Hepatocyte (in vitro differentiated cells): ENCODE measurements around the gene USHBP1. TPM values are rescaled to one million over a fixed set of nuclear protein-coding genes. Genes with fewer than 3 reads are reported as not detected.

Experiments
- DNase-seq: peaks from one replicate; pipeline ENCODE4 v3.0.0-alpha.2; 2016; ENCODE audit warnings: low spot score
- H2AFZ ChIP-seq: fragments of 200-600 bp; sonication (generic); 2 replicates; pipeline ENCODE4 v1.6.0; 2016; ENCODE audit warnings: antibody characterized with exemption, mild to moderate bottlenecking
- H3K27ac ChIP-seq: fragments of 200-600 bp; sonication (generic); 2 replicates; pipeline ENCODE4 v1.5.1; 2016; ENCODE audit warnings: mild to moderate bottlenecking
- H3K27me3 ChIP-seq: fragments of 200-600 bp; sonication (generic); 2 replicates; pipeline ENCODE4 v1.6.1; 2016
- H3K36me3 ChIP-seq: fragments of 200-600 bp; sonication (generic); replicated peaks from 2 replicates; pipeline ENCODE4 v1.5.1; 2016; ENCODE audit warnings: low read depth; ENCODE audit not compliant: insufficient read depth
- H3K4me1 ChIP-seq: fragments of 200-600 bp; sonication (generic); 2 replicates; pipeline ENCODE4 v1.5.1; 2016; ENCODE audit warnings: mild to moderate bottlenecking, moderate library complexity; ENCODE audit not compliant: insufficient read depth
- H3K4me2 ChIP-seq: fragments of 200-600 bp; sonication (generic); 2 replicates; pipeline ENCODE4 v1.6.0; 2016
- H3K4me3 ChIP-seq: fragments of 200-600 bp; sonication (generic); 2 replicates; pipeline ENCODE4 v1.5.1; 2016; ENCODE audit warnings: mild to moderate bottlenecking
- H3K79me2 ChIP-seq: fragments of 200-600 bp; sonication (generic); 2 replicates; pipeline ENCODE4 v1.6.0; 2017; ENCODE audit warnings: mild to moderate bottlenecking
- H3K9me2 ChIP-seq: fragments of 200-600 bp; sonication (generic); replicated peaks from 2 replicates; pipeline ENCODE4 v1.6.0; 2017; ENCODE audit warnings: mild to moderate bottlenecking; ENCODE audit not compliant: insufficient read depth
- H3K9me3 ChIP-seq: fragments of 200-600 bp; sonication (generic); 2 replicates; pipeline ENCODE4 v1.5.1; 2016; ENCODE audit warnings: low read depth, mild to moderate bottlenecking
- H4K20me1 ChIP-seq: fragments of 200-600 bp; sonication (generic); 2 replicates; pipeline ENCODE4 v1.6.0; 2016; ENCODE audit warnings: mild to moderate bottlenecking; ENCODE audit not compliant: insufficient read depth, poor library complexity, severe bottlenecking
- CTCF ChIP-seq: fragments of 200-600 bp; sonication (generic); IDR thresholded peaks from 2 replicates; pipeline ENCODE4 v1.5.1; 2016; ENCODE audit warnings: antibody characterized with exemption, mild to moderate bottlenecking; ENCODE audit not compliant: poor library complexity
- EZH2 ChIP-seq: fragments of 200-600 bp; sonication (generic); IDR thresholded peaks from 2 replicates; pipeline ENCODE4 v1.6.1; 2016; ENCODE audit warnings: antibody characterized with exemption, mild to moderate bottlenecking, borderline replicate concordance
- EZH2phosphoT487 ChIP-seq: fragments of 200-600 bp; sonication (generic); IDR thresholded peaks from one replicate; pipeline ENCODE4 v1.6.1; 2018; ENCODE audit warnings: antibody characterized with exemption, mild to moderate bottlenecking, low read depth, moderate library complexity; ENCODE audit not compliant: unreplicated experiment, severe bottlenecking
- WGBS: methylation state at CpG from one replicate; pipeline ENCODE4 v1.1.6; 2016; ENCODE audit warnings: low lambda C conversion rate; ENCODE audit errors: missing lambda C conversion rate; 5-methylcytosine and 5-hydroxymethylcytosine counted together
- polyA plus RNA-seq: library from polyadenylated mRNA; unstranded; fragments of >200 nt; fragmentation: Nextera tagmentation; extraction: Ambion mirVana; gene quantifications from 2 replicates; pipeline ENCODE4 v1.2.1, GENCODE V29; 2016
- total RNA-seq: library from RNA; depleted of rRNA; stranded (reverse); fragments of >200 nt; gene quantifications from 2 replicates; pipeline ENCODE4 v1.2.3, GENCODE V29; 2014

The USHBP1 gene
- total and polyA plus RNA-seq, 2 experiments from 2014 or later = 0.98 TPM; not detected in 1

DNA sequence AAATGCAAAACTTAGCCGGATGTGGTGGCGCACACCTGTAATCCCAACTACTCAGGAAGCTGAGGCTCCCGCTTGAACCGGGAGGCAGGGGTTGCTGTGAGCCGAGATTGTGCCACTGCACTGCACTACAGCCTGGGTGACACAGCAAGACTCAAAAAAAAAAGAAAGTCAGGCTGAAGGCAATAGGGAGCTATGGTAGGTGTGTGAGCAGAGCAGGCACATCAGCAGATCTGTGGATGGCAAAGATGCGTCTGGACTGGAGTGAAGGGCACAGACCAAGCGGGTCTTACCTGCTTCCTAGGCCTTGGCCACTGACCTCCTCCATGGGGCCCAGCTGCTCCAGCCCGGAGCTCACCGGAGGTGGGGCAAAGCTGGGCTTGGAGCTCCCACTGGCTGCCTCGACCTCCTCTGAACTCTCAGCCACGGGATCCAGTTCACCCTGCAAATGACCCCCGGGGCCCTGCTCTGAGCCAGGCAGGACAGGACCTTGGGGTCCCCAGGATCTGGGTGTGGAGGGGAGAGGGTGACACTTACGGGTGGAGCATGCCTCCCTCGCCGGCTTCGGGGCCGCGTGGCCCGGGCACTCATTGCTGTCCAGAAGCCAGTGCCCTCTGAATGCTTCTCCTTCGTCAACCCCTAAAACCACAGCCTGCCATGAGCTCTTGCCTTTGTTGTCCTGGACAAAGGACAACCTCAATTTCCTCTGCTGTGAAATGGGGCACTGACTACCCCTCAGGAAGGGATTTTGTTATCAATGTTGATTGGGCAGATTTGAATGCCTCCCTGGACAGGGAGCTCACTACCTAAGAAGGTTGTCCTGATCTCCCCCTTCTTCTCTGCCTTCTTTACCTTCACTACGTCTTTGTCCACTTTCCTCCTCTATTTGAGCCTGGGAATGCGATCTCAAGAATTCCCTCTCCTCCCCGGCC is 569 bp downstream of the USHBP1 start:
- Histone ChIP-seq H3K4me1 (peaks cover 4% of the 10 kb centered on the region), H3K36me3 (no peaks in the 10 kb centered on the region), H2AFZ (no peak overlapping the region), H3K4me3 (no peak overlapping the region), H3K79me2 (peaks cover 9% of the 10 kb centered on the region), H3K27ac (no peak overlapping the region), H3K9me3 (no peaks in the 10 kb centered on the region), H3K4me2 (no peak overlapping the region), H3K9me2 (no peaks in the 10 kb centered on the region), H4K20me1 (no peaks in the 10 kb centered on the region), H3K27me3 (no peaks in the 10 kb centered on the region)
- no peak for TF ChIP-seq CTCF
- 91% methylated on average over 23 of the region's 23 CpGs for WGBS
- no peak for DNase-seq

DNA sequence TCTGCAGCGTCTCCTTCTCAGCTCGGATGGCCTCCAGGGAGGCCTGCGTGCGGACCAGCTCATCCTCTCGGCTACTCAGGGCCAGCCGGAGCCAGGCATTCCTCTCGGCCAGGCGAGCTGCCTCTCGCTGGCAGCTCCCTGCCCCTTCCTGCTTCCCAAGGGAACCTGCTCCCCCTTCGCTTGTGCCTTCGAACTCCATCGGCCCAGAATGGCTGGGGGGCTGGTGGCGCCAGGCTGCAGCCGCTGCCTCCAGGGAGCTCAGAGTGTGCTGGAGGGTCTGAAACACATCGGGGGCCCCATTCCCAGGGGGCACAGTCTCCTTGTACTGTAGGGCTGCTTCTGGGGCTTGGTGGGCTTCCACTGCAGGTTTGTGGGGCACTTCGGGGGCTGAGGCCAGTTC is 2.0 kb downstream of the USHBP1 start:
- Histone ChIP-seq H3K4me1 (no peaks in the 10 kb centered on the region), H3K4me2 (no peak overlapping the region), H3K27me3 (no peaks in the 10 kb centered on the region), H3K79me2 (no peaks in the 10 kb centered on the region), H3K4me3 (no peak overlapping the region), H3K27ac (no peak overlapping the region), H3K36me3 (no peaks in the 10 kb centered on the region), H4K20me1 (no peaks in the 10 kb centered on the region), H2AFZ (no peak overlapping the region), H3K9me2 (no peaks in the 10 kb centered on the region), H3K9me3 (no peaks in the 10 kb centered on the region)
- 85% methylated on average over 14 of the region's 16 CpGs for WGBS
- TF ChIP-seq CTCF (no peak), EZH2phosphoT487 (no peak), EZH2 (no peak)
- no peak for DNase-seq

DNA sequence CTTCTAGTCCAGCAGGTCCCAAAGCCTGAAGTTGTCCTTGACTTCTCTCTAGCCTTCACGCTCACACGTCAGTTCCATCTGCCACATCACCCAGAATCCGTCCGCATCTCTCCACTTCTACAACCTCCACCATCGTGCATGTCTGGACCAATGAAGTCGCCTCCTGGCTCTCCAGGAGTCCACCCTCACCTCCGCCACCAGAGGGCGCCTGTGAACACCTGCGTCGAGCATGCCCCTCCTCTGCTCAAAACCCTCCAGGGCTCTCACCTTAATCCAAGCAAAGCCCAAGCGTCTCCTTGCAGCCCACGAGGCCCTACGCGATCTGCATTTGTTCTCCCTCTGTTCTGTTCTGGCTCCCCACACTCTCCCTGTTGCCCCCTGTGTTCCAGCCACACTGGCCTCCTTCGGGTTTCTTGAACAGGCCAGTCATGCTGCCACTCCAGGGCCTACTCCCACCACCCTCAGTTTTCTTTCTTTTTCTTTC is 3.7 kb downstream of the USHBP1 start:
- Histone ChIP-seq H3K9me3 (no peaks in the 10 kb centered on the region), H3K9me2 (no peaks in the 10 kb centered on the region), H3K36me3 (no peaks in the 10 kb centered on the region), H3K27ac (no peak overlapping the region), H3K4me1 (no peaks in the 10 kb centered on the region), H2AFZ (no peak overlapping the region), H3K79me2 (no peaks in the 10 kb centered on the region), H3K4me3 (no peak overlapping the region), H3K4me2 (no peak overlapping the region), H3K27me3 (no peaks in the 10 kb centered on the region), H4K20me1 (no peaks in the 10 kb centered on the region)
- WGBS = 25% methylated on average over 15 of the region's 15 CpGs
- DNase-seq = peak; percentile 86
- TF ChIP-seq CTCF (peak; percentile 87), EZH2 (no peak), EZH2phosphoT487 (no peak)
